Superior temporal gyrus (tissue), 1 donor: ENCODE data around the gene RFNG.

Experiments
- DNase-seq: peaks from one replicate; pipeline ENCODE4 v3.0.0-alpha.2; 2016; ENCODE audit errors: extremely low spot score

The RFNG gene

DNA sequence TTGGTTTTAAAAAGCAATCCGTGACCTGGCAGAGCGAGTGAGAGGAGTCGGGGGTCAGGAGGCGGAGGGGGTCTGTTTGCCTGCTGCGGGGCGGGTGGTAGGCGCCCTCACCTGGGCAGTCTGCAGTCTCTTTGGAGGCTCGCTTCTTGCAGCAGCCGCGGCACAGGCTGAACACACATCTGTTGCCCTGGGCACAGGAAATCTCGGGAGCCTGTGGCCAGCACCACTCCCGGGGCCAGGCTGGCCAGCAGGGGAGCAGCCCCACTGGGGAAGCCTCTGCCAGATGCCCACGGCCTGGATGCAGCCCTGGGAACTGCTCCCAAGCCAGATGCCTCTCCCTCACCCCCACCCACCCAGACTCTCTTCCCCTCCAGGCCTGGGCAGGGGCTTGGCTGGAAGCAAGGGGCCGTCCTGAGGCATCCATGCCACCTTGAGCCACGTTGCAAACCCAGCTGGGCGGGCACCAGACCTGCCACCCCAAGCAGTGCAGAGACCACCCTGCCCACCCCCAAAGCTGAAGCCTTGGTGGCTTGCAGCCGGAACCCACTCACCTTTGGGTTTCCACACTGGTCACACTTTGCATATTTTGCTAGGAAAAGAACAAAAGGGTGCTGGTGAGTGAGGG lies 6.7 kb upstream of the RFNG start:
- DNase-seq = no peak

DNA sequence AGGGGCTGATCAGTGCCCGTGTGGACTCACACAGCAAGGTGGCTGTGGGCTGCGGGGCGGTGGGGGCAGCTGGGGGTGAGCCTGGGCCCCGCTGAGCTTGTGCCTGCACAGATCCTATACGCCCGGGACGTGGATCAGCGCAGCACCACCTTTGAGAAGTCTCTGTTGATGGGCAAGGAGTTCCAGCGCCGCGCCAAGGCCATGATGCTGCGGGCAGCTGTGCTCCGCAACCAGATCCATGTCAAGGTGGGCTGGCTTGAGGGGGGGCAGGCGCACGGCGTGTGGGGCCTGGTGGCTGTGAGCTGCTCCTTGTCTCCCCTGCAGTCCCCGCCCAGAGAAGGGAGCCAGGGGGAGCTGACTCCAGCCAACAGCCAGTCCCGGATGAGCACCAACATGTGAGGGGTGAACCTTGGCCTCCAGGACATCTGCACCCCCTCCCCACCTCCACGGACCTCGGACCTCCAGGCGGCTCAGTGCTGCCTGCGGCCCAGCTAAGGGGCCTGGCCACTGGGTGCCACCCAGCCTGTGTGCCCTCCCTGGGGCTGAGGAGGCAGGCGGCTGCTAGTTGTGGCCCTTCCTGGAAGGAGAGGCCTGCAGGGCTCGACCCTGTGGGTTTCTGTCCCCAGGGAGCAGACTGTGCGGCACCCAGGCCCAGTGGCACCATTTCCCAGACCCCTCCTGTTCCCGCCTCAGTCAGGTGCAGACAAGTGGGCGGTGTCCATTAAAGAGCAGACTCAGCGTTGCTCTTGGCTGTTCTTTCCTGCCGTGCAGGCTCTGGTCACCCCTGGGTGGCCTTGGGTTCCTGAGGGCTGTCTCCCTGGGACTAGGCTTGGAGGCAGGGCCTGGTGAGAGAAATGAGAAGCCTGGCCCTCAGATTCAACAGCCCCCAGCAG lies 5.4 kb upstream of the RFNG start:
- no peak for DNase-seq

DNA sequence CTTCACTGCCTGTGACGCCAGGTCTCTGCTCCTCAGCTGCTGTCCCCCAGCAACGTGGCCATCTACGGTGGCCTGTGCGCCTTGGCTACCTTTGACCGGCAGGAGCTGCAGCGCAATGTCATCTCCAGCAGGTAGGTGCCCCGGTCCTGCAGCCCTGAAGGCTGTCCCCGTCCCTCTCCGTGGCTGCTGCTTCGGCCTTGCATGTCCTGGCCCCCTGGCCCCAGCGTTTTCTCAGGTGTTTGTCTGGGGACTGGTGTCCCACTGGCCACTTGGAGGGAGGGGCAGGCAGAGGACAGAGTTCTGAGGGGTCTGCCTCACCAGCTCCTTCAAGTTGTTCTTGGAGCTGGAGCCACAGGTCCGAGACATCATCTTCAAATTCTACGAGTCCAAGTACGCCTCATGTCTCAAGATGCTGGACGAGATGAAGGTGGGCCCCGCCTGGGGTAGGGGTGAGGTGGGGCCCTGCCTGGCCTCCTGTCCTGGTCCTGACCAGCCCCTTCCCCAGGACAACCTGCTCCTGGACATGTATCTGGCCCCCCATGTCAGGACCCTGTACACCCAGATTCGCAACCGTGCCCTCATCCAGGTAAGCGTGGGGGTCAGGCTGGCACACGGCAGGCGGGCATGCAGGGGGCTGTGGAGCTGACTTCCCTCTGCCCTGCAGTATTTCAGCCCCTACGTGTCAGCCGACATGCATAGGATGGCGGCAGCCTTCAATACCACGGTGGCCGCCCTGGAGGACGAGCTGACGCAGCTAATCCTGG lies 4.5 kb upstream of the RFNG start:
- no peak for DNase-seq

DNA sequence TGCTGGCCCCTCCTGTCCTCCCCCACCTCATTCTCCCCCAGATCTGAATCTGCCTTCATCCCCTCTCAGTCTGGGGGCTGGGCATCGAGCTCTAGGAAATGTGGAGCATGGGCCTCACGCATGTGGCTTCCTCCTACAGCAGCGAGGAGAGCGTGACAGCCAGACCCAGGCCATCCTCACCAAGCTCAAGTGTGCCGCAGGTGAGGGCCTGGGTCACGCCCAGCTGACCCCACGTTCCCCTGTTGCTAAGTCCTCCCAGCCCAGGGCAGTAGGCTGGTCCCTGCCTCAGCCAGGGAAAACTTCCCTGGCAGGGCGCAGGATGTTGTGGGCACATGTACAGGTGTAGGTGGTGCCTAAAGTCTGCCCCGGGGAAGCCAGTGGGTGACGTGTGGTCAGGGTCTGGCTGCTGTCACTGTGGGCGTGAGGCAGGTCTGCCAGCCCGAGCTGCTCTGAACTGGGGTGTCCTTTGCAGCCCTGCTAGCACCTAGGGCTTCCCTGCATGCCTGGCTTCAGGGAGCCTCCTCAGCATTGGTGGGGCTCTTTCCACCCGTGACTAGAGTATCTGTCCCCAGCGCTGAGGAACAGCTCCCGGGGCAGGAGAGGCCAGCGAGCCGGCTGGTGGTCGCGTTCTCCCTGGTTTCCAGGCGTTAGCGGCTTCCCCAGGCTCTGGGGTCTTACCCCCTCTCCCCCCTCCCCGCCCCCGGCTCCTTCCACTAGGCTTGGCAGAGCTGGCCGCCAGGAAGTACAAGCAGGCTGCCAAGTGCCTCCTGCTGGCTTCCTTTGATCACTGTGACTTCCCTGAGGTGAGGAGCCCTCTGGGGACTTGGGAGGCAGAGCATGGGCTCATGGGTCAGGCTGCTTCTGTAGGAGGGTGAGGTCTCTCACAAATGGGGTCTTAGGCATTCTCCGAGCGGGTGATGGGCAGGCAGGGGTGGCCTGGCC lies 3.7 kb upstream of the RFNG start:
- DNase-seq = no peak

DNA sequence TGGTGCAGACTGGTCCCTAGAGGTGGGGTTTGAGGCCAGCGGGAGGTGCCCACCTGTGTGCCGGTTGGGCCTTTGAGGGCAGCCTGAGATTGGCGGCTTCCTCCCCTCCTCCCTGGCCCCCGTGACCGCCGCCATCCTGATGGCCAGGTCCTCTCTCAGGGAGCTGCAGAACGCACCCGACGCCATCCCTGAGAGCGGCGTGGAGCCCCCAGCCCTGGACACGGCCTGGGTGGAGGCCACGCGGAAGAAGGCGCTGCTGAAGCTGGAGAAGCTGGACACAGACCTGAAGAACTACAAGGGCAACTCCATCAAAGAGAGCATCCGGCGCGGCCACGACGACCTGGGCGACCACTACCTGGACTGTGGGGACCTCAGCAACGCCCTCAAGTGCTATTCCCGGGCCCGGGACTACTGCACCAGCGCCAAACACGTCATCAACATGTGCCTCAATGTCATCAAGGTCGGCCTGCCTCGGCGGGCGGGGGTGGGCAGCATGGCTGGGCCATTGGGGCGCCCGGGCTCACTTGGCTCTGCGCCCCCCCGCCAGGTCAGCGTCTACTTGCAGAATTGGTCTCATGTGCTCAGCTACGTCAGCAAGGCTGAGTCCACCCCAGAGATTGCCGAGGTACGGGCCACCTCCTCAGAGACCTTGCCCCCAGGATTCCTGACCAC lies 2.9 kb upstream of the RFNG start:
- DNase-seq = no peak

DNA sequence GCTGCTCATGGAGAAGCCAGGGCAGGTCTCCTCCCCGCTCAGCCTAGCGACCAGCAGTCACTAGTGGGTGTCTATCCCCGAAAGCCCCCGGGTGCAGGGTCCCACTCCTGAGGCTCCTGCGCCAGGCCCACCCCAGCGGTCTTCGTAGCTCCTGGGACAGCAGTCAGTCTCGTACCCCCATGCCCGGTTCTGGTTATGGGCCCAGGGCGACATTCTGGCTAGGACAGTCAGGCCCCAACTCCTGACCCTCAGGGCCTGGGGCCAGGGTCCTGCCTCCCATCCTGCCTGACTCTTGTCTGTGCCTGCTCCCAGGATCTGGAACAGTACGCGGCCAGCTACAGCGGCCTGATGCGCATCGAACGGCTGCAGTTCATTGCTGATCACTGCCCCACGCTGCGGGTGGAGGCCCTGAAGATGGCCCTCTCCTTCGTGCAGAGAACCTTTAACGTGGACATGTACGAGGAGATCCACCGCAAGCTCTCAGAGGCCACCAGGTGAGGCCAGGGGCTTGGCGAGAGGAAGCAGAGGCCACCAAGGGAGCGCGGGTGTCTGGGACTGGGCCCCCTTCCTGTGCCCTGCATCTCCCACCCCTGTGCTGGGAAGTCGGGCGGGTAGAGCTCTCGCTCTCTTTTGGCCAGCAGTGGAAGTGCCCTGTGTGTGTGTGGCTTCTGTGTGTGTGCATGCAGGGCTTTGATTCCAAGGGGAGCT lies 2.1 kb upstream of the RFNG start:
- DNase-seq = no peak

DNA sequence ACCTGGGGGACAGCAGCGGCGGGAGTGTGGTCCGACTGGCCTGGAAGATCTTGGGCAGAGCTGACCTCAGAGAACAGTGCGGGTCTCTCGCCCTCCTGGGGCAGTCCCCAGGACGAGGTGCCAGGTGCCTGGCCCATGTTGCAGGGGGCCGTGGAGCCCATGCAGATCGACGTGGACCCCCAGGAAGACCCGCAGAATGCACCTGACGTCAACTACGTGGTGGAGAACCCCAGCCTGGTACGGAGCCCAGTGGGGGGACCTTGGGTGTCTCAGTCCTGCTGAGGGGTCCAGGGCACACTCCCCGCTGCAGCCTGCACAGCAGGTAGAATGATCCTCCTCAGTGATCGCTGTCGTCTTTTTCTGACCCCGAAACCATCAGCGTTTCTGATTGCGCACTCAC lies 1.5 kb upstream of the RFNG start:
- no peak for DNase-seq

DNA sequence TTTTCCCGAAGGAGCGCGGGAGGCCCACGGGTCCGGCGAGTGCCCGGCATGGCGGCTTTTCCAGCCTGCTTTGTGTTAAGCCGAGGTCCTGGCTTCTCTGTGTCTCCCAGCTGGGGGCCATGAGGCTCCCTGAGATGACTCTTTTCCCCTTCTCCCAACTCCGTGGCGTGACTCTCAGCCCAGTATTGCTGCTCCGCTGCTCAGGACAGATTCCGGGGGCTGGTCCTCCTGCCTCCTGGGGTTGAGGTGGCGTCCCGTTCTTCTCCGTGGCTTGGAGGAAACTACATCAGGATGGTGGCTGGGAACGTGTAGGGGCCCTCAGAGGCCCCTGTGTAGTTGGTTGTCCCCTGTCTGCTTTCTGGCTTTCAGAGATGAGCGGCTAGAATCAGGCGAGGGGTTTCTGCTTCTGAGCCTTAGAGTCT lies 1.0 kb upstream of the RFNG start:
- DNase-seq = no peak

DNA sequence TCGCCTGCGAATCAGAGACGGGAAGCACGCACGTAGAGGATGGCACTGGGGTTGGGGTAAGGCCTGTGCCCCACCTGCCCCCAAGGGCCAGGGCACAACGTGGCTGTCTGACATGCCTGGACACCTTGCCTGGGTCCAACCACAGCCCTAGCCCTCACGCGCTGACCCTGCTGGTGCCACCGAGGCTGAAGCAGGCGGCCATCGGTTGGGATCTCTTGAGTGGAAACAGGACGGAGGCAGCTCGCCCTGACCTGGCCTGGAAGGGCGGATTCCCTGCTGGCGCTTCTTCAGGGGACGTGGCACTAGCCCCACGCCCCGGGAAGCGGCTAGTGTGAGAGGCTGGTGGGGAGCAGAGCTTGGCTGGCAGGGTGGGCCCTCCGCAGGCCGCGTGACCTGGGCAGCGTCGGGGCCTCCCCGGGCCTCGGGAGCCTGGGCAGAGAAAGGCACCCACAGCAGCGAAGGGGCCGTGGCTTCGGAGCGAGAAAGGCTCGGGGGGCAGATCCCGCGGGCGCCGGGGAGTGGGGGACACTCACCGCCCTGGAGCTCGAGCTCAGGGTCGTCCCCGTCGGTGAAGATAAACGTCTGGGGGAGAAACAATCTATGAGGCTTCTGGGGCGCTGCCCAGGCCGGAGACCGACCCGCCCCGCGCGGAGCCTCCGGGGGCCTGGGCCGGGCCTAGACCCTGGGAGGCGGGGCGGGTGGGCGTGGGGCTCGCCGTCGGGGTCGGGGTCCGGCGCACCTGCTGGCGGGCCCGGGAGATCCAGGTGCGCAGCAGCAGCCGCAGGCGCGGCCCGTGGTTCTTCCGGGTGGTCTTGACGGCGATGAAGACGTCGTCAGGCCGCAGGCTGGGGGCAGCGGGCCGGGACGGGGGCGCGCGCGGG lies 610 bp downstream of the RFNG start:
- DNase-seq = no peak

DNA sequence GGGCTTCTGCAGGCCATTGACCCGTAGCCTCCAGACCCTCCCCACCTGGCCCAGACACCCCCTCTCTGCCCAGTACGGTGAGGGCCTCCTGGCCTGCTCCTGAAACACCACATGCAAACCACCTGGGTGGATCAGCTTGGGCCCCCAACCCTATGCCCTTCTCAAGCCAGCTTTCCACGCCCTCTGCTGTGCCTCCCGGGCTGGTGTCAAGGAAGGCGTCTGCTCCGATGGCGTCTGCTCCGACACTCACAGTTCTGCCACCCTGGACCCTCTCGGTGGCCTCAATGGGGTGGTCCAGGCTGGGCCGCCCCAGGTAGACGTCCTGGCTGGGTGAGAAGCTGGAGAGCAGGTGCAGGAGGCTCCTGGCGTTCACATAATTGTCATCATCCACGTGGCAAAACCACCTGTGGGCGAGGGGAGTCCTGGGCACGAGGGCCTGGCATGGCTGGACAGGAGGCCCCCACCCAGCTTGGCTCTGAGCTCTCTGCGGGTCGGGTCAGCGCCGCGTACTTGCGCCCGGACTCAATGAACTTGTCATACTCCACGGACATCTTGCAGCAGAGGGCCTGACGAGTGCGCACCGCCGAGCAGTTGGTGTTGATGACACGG lies 1.4 kb downstream of the RFNG start:
- DNase-seq = no peak

DNA sequence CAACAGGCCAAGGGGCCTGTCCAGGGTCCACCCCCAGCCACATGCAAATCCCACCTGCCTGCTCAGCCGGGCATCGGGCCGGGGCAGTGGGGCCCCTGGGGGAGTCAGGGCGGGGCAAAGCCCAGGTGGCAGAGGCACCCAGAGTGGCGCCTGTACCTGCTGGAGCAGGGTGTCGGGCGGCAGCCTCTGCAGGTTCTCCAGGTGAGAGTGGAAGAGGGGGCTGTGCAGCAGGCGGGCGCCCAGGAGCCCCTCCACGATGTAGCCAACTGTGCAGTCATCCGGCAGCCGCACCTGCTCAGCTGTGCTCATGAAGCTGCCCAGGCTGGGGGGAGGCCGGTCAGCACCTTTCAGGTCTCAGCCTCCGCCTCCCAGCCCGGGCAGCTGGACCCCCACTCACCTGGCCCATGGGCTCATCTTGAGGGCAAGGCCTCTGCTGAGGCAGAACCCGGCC lies 2.1 kb downstream of the RFNG start:
- no peak for DNase-seq

DNA sequence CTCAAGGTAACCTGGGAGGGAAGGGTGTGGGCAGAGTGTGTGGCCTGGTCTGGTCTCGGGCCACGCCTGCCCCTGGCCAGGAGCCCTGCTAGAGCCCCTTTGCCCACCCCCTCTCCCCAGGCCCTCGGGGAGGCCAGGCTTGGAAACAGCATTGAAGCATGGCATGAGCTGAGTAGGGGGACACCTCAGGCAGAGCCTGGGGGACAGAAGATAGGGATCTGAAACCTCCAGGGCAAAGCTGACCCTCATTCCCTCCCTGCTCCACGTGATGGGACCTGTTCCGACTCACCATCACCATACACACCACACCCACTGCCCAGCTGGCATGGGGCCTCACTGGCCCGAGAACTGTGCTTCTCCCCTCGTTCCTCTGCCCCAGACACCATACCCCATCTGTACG lies 2.5 kb downstream of the RFNG start:
- DNase-seq = no peak

DNA sequence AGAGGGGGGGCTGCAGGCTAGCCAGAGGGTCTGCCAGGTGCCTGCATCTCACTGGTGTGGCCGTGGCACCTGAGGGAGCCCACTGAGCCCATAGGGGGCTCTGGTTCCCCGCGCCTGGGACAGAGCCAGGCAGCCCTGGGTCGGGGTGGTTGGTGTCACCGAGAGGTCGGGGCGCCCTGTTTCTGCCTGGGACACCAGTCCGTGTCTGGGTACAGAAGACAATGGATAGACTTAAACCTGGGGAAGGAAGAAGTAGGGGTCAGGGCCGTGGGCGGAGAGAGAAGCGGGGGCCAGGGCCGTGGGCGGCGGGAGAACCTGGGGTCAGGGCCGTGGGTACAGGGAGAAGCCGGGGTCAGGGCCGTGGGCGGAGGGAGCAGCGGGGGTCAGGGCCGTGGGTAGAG lies 3.0 kb downstream of the RFNG start:
- no peak for DNase-seq

DNA sequence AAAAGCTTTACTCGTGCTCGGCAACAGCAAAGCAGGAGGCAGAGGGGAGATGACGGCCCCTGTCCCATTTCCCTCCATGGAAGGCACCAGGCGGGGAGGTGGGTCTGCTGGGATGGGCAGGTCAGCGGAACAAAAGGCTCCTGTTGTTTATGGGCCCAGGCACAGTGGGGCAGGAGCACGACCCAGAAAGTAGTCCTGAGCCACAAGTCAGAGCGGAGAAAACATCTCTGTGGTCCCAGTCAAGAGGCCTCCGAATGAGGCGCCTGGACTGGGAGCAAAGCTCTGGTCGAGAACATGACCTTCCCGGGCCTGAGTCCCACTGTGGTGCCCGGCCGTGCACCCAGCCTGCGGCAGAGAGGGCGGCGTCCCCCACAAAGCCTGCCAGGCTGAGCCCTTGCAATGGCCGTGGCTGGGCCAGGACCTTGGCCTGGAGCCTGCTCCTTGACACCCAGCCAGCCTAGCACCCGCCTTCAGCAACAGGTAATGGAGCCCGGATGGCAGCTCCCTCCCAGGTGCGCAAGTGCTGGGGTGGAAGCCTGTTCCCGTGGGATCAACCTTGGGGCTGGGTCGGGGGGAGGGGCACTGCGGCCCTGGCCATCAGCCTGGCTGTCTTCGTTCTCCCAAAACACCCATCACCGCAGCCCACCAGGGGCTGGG lies 3.6 kb downstream of the RFNG start:
- no peak for DNase-seq

DNA sequence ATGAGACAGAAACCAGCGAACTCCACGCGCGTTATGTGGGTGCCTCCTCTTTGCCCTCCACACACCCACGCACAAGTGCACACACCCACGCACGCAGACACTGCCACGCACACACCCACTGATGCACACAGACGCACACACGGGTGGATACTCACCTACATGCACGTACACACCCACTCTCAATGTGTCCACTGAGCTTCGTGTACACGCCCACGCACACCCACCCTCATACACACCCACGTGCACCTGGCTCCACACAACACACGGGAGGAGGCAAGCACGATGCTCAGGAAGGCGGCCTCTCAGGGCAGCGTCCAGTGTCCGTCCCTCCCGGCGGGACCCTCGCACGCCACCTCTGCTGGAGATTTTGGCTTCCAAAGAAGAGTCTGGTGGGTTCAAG lies 4.2 kb downstream of the RFNG start:
- no peak for DNase-seq

DNA sequence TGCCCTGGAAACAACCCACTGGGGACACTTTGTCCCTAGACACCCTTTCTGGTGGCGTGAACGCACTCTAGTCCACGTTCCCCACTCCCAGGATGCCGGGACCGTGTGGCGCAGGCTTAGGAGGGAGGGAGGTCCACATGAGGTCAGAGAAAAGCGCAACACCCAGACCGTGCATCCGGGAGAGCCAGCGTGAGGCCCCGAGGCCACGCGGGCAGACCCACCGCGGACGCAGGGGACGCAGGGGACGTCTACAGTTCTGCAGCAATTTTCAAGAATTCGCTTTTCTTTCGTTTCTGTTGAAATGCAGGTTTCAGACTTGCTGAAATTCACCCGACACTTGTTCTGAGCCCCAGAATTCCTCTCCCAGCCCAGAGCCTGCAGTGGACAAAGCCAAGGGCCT lies 4.7 kb downstream of the RFNG start:
- DNase-seq = no peak

DNA sequence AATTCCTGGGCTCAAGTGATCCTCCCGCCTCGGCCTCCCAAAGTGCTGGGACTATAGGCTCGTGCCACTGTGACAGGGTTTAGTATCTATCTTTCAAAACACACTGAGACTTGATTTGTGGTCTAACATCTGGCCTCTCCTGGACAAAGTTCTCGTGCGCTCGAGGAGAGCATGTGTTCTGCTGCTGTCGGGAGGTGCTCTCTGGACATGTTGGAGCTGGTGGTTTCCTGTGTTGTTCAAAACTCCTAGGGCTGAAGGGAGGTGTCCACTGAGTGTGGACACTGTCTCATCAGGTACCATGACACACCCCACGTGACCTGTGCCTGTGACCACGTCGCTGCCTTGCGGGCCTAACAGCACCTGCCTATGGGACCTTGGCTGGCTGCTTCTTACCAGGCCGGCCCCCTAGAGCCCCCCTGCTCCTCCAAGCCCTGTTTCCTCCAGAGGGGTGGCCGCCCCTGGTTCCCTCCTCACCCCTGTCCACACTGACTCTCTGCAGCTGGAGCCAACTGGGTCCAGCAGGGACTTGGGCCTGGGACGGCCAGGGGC lies 5.6 kb downstream of the RFNG start:
- no peak for DNase-seq

DNA sequence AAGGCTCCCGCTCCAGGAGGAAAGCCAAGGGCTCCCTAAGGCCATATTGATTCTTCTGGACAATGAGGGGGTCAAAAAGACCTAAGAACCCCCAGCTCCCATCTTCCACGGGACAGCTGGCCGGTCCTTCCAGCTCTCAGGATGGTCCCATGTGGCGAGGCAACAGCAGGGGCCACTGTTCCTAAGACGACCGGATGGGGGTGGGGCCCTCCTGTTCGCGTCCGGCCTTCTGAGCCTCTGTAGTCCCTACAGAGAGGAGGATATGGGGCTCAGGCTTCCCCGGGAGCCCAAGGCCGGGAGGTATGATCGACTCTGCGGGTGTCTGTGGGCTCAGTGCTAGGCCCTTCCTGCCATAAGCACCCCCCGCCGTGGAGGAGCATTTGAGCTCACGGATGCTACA lies 8.1 kb downstream of the RFNG start:
- DNase-seq = no peak
